ENCODE data around the gene TMCO4.

- no peak for TF ChIP-seq CTCF (IDR thresholded peaks at IDR 0.05; ENCODE audit: low read depth, low read length)
- no peak for TF ChIP-seq EZH2phosphoT487 (IDR thresholded peaks at IDR 0.05; ENCODE audit: low read depth)
These were observed 162.1 kb downstream of the TMCO4 start for GRCh38 chr1:19637606-19638005.
